GM21360 (cell line): ENCODE results near the gene CRTC1.

Source experiments
- ATAC-seq: cut with Tn5 transposase; IDR thresholded peaks from one replicate; pipeline ENCODE4 v1.9.1; 2021; ENCODE audit warnings: mild to moderate bottlenecking, moderate library complexity; ENCODE audit not compliant: unreplicated experiment

Gene CRTC1

DNA sequence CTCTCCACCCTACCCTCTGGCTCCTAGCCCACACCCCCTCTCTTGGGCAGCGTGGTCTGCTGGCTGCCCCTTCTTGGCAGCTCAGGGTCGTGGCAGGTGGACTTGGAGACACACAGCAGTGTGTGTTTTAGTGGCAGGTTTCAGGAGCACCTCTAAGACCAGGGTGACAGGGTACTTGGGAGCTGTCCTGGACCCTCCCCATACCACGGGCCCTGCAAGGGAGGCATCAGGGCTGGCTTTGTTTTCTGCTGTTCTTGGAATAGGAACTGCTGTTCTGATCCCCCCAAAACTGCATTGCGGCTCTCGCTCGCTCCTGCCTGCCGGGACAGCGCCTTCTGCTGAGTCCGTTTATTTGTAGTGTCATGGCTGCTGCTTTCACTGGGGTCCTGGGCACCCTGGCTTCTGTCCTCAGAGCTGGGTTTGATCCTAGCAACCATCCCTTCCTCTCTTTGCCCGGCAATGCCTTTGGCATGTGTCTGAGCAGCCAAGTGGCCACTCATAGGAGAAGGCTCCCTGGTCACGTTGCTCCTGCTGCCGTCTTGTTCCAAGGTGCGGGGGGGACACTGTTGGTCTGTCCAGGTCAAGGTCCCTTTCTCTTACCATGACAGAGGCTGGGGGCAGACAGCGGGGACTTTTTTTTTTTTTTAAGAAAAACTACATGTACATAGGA, 95.5 kb downstream of the CRTC1 start:
- no peak for ATAC-seq

DNA sequence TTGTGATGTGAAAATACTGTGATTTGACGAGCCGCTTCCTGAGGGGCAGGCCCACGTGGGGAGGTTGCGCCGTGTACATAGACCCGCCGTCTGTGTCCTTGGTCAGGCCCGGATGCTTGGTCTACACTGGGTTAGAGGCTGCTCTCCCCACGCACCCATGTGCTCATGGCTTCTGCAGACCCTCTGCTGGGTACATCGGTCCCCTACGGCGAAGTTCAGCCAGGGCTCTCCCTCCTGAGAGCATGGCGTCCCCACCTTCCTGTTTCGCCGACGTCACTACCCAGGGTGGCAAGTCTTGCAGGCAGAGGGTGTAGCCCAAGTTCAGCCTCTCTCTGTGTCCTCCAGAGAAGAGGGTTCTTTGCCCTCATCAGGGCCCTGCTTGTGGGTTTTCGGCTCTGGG, 96.6 kb downstream of the CRTC1 start:
- ATAC-seq = no peak

DNA sequence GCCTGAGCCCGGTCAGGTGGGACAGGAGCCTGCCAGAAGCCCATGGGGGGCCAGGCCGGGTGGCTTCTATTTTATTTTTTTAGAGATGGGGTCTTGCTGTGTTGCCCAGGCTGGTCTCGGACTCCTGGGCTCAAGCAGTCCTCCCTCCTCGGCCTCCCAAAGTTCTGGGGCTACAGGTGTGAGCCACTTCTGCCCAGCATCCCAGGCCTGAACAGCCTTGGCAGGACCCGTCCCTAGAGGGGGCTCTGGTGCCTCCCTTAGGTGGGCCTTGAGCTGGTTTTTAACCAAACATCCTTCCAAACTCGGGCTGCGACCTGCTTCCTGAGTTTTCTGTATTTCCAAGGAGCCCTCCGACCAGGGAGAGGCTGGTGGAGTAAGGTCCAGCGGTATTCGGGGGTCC, 97.2 kb downstream of the CRTC1 start:
- no peak for ATAC-seq

DNA sequence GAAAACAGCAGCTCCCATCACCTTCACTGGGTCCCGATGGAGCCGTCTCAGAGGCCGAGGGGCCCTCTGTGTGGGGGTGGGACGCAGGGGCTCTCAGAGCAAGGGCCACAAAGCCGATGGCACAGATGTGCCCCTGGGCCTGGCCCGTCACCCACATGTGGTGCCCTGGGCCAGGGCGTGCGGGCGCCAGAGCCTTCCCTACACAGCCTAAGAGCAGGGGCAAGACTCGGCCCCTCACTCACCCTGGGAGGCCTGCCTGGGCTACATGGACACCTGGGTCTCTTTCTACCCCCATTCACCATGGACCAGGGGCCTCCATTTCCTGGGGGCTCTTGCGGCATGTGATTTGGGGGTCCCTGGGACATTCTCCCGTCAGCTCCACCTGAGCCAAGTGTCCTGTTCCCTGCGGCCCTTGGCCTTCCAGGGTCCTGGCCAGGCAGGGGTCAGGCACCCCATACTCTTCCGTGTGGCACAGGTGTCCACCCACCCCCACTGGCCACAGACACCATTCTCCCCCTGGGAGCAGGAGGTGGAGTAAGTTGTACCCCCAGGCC, 97.6 kb downstream of the CRTC1 start:
- ATAC-seq = no peak

DNA sequence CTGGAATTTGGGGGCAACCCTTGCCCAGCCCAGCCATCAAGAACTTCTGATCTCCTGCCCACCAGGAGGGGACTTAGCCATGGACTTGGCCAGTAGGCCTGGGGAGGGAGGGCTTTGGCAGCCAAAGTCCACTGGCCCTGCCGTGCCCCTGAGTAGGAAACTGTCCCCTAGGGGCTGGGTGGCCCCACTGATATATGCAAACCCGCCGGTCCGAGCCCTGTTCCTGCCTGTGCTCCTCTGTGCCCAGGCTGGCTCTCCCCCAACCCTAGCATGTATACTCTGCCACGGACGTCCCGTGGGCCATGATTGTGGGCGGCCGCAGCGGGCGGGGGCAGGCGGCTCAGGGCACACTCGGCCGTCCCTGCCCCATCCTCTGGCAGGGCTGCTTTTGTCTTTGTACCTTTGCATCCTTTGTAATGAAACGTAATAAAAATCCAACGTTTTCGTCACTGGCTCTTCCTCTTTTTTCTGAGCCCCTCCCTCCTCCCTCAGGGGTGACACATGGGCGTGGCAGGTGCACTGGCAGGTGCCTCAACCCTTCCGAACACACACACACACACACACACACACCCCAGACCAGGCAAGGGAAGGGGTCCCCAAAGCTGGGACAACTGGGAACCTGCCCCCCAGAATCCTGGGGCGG, 98.5 kb downstream of the CRTC1 start:
- no peak for ATAC-seq

DNA sequence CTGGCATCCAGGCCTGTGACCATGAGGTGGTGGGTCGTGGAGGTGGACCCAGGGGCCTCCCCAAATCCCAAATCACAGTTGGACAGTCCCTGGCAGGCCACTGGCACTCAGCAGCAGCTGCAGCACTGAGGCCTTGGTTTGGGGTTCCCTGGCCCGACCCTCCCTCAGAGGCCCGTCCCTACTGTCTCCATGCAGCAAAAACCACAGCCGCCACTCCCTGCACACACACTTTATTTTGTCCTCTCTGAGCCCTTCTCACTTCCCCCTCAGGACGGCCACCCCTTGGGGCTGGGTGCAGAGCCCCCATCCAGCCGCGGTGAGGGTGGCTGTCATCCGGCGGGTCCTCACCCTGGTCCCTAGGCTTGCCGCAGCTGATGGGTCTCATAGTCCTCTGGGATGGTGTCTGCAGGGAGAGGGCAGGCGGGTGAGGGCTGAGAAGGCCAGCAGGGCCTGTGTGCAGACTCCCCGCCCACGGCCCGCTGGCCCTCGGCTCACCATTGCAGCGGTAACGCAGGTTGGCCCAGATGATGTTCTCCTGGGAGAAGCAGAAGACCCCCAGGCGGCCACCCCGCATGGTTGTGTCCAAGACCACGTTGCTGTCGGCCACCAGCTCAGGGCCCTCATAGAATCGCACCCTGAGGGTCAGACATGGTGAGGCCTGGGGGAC, 99.2 kb downstream of the CRTC1 start:
- no peak for ATAC-seq

DNA sequence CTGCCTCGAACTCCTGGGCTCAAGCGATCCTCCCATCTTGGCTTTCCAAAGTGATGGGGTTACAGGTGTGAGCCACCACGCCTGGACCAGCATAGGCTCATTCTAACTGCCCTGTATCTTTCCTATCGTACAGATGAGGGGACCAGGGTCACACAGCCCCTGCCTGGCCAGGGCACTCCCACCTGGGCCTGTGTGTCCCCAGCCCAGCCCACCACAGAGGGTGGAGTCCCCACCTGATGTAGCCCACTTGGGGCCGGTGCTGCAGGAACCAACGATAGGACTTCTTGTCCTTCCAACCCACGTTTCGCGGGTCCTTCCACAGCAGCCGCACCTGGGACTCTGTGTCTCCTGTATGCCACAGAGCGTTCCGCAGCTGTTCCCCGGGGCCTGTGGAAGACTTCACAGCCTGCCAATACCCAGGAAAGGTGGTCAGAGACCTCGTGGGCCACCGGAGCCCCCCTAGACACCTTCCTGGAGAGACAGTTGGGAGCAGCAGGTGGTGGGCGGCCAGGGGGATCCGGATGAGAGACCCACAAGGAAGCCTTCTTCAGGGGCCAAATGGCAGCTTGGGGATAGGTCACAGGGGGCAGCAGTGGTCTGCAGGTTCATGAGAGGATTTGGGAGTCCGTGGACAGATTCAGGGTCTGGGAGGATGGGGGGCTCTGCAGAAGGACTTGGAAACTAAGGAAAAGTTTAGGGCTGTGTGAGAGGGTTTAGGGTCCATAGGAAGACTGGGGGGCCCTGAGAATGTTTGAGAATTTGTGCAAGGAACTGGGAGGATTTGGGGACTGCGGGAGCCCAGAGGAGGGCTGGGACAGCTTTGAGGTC, 100.7 kb downstream of the CRTC1 start:
- ATAC-seq = no peak

DNA sequence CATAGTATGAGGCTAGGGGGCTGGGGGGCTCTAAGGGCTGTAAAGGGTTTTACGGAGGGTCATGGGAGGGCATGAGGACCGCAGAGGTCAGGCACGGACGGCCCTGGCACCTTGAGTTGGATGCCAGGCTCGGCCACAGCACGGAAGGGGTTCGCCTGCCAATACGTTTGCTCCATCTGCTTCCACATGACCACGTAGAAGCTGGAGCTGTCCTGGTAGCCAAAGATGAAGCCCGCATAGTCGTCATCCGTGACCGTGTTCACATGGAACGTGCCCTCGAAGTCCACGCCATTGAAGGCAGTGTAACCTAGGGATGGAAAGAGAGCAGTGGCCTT, 101.3 kb downstream of the CRTC1 start:
- no peak for ATAC-seq

DNA sequence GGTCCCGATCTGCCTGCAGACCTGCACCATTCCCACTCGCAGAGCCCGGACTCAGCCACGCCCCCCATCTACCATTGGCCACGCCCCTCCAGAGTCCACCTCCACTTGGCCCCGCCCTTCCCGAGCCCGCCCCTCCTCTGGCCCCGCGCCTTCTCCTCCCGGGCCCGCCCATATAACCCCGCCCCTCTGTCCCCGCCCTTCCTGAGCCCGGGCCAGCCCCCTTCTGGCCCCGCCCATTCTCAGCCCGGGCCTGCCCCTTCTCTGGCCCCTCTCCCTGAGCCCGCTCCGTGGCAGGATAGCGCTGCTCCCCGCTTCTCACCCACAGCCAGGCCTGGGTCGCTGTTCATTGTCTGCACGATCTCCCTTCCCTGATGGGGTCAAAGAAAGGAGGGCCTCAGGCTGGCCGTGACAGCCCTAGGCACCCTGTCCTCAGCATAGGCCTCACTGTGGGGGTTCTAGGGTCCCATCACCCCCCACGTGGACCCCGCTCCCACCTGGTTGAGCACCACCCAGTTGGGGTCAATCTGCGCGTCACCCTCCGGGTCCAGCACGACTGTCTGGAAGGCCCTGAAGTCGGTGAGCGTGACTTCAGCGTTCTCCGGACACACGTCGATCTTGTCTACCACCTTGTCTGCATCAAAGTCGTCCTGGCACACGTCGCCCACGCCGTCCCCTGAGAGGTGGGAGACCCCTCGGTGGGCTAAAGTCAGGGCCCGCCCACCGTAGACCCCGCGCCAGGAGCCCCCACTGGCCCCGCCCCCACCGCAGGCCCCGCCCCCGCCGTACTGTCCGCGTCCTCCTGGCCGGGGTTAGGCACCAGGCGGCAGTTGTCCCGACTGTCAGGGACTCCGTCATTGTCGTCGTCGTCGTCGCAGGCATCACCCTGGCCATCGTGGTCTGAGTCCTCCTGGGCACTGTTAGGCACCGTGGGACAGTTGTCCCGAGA, 102.0 kb downstream of the CRTC1 start:
- no peak for ATAC-seq

DNA sequence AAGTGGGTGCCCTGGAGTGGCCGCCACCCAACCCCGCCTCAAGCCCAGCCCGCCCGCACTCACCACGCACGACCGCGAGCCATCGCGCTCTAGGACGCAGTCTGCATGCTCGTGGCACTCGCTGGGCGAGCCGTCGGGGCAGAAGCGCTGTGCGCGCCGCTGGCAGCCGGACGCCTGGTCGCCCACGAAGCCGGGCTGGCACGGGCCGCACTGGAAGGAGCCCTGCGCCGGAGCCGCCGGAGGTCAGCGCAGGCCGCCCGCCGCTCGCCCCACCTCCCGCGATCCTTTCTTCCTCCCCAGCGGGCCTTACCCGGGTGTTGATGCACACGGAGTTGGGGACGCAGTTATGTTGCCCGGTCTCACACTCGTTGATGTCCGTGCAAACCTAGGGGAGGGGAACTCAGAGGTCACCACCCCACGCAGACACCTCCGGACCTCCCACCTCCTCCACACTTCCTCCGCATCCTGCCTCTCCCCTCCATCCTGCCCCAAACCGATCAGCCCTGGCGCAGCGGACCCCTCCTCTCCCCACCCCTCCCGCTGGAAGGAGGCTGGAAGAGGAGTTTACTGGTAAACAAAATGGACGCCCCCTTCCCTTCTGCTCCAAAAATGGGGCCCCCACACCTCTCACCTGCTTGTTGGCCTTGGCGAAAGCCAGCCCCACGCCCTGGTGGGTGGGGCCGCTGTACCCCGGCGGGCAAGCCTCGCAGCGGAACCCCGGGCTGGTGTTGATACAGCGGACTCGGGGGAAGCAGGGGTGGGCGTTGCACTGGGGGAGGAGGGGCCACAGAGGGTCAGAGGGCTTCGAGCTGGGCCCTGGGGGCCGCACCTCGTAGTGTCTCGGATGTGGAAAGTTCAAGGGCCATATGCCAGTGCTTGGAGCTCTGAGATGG, 105.3 kb downstream of the CRTC1 start:
- no peak for ATAC-seq

DNA sequence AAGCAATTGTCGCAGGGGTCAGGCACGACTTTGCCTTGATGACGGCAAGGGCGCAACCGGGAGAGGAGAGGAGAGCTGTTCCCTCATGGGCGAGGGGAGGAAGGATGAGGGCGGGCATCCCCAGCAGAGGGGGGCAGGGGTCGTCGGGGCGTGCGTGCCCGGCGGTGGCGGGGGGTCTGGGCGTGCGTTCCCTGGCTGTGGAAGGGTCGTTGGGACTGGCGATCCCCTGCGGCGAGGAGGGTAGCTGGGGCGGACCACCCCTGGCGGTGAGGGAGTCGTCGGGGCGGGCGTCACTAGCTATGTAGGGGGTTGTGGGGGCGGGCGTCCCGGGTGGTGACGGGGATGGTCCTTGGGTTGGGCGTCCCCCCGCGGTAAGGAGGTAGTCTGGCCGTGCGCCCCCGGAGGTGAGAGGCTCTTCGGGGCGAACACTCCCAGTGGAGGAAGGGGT, 106.0 kb downstream of the CRTC1 start:
- ATAC-seq = no peak

DNA sequence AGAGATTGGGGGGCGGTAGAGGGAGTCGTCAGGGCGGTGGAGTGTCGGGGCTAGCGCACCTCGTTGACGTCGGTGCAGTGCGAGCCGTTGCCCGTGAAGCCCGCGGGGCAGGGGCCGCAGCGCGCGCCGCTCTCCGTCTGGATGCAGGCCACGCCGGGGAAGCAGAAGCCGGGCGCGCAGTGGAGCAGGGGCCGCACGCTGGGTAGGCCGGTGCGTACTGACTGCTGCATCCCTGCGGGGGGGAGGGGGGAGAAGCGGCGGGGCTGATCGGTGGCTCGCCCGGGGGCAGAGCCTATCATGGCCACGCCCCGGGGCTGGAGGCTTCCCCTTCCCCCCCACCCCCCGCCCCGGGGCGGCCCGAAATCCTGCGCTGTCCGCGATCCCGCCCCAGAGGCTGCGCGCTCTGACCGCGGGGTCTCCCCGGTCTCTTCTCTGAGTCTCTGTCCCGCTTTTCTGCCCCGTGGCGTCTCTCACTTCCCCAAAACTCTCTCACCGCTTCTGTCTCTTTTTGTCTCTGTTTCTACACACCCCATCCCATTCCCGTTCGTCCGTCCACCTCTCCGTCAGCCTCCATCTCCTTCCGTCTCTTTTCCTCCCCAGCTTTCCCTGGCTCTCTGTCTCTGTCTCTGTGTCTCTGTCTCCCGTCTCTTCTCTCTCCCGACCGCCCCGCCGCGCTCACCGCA, 106.5 kb downstream of the CRTC1 start:
- ATAC-seq = no peak

DNA sequence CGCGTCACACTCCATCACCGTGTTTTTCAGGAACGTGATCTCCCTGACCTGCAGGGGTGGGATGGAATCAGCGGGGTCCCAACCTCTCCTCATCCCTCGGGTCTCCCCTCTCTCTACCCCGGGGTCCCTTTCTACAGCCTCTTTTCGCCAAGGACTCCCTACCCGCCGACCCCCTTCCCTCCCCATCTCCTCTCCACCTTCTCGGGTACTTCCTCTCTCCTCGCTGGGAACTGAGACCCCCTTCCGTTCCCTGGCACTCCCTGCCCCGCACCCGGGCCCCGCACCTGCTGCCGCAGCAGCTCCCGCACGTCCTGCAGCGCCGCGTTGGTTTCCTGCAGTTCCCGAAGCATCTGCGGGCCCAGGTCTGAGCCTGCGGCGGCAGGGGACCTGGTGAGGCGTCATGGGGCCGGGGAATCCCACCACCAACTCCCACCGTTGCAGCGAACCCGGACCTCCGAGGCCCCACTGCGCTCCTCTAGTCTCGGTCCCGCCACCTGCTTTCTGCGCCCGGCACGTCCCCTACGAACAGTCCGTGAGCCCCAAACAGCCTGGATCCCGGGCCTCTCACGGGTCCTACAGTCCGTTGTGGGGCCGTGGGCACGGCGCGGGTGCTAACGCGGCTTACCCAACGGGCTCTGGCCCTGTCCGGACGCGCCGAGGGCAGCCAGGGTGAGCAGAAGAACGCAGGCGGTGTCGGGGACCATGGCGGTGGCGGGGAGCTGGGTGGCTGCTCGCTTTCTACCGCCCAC, 107.3 kb downstream of the CRTC1 start, which contains the start of gene COMP:
TSS of gene COMP (minus strand) at position 740 of the 749 bp plus-strand sequence. CDS start at position 704, 36 bp downstream.
- ATAC-seq = no peak

DNA sequence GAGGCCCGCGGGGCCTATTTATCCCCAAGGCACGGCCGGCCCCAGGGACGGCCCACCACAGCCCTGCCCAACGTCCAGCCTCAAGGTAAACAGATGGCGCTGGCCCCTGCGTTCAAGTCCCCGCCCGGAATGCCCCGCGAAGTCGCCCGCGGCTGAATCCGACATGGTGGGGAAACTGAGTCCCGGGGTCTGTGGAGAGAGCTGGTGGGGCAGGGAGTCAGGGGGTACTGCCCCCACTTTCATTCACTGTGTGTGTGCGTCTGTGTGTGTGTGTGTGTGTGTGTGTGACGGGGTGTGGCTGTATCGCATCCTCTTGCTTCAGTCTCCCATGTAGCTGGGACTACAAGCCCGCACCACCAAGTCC, 107.8 kb downstream of the CRTC1 start:
- no peak for ATAC-seq

DNA sequence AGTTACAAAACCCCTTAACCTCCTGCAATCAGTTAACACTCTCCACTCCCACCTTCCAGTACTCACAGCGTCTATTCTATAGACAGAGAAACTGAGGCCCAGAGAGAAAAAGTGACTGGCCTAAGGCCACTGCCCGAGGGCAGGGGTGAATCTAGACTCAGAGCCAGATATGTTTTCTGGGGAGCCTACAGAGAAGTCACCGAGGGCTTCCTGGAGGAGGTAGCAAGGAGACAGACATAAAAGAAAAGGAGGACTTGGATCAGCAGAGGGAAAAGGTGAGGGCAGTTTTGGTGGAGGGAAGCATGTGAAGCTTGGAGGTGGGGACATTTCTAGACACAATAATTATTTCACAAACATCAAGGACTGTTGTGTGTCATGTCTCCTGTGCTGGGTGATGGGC, 109.2 kb downstream of the CRTC1 start:
- ATAC-seq = no peak

DNA sequence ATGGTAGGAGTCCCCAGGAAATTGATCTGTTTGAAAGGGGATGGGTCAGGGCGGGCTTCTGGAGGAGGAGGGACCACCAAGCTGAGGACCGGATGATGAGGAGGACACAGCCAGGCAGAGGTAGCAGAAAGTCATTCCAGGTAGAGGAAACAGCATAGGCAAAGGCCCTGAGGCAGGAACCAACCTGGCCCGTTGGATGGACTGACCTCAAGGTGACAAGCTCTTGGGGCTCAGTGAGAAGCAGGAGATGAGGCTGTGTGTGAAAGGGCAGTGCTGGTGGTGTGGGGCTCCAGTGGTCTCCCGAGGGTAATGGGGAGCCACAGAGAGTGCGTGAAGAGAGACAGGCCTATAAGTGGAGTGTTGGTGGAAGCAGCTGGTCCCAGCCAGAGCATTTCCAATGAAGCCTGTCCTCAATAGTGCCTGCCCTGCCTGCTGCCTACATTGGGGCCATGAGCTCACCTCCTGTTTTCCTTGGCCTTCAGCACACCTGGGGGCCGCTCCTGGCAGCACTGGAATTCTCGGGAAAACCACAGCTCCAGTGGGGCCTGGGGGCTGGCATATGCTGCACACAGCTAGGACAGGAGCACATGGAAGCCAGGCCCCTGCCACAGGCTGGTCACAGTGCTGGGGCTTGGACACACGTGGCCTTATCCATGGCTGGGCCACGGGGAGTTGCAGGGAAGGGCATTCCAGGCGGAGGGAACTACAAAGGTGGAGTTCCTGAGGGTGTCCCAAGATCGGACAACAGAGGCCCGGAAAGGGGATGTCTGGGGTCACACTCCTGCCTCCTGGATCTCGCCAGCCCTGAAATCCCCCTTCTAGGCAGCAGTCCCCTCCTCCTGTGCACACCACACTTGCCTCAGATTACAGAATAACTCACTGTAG, 109.9 kb downstream of the CRTC1 start:
- ATAC-seq = no peak

DNA sequence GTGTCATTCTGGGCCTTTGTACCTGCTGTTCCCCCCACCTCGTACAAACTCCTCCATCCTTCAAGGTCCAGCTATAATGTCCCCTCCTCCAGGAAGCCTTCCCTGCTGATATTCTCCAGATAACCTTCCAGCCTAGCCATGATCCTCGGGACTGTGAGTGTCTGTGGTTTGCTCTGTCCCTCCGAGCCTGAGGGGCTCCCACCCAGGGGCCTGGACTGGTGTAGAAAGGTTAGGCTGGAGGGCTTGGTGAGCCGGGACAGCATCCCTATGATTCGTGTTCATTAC, 110.5 kb downstream of the CRTC1 start:
- no peak for ATAC-seq
